A673 (cell line): ENCODE data around the gene CARTPT. TPM values are rescaled to one million over a fixed set of nuclear protein-coding genes. Genes with fewer than 3 reads are reported as not detected.

ENCODE experiments used
- BruUV-seq: library from RNA; stranded (reverse); fragments of 400-500 nt; replicated peaks from 2 replicates; lab custom pipeline; 2021; lab: Mats Ljungman, UMichigan
- CTCF ChIA-PET: fragments of 300-600 bp; sonication (Branson Sonifier 250); formaldehyde crosslinking; loops from one replicate; lab custom pipeline; 2022; ENCODE audit warnings: antibody characterized with exemption; lab: Charles Lee
- POLR2A ChIA-PET: fragments of 300-600 bp; sonication (Branson Sonifier 250); formaldehyde crosslinking; loops from one replicate; lab custom pipeline; 2022; ENCODE audit warnings: antibody characterized with exemption; ENCODE audit not compliant: low non-redundant PET; lab: Charles Lee
- DNase-seq: peaks from one replicate; pipeline ENCODE4 v3.0.0-alpha.2; 2015; ENCODE audit warnings: low spot score
- H3K27ac ChIP-seq: fragments of 200-600 bp; sonication (generic); 2 replicates; pipeline ENCODE4 v1.5.1; 2016; ENCODE audit warnings: mixed run types, low read depth, mild to moderate bottlenecking, mixed read lengths, antibody characterized with exemption, low read length; ENCODE audit not compliant: poor library complexity, severe bottlenecking
- H3K27me3 ChIP-seq: fragments of 200-600 bp; sonication (generic); replicated peaks from 2 replicates; pipeline ENCODE4 v1.6.1; 2017; ENCODE audit warnings: mixed run types, low read depth, mild to moderate bottlenecking, mixed read lengths, antibody characterized with exemption, low read length; ENCODE audit not compliant: insufficient read depth, poor library complexity
- H3K36me3 ChIP-seq: fragments of 200-600 bp; sonication (generic); 2 replicates; pipeline ENCODE4 v1.6.1; 2016; ENCODE audit warnings: mixed run types, mild to moderate bottlenecking, mixed read lengths, antibody characterized with exemption, low read length; ENCODE audit not compliant: insufficient read depth, poor library complexity, severe bottlenecking
- H3K4me1 ChIP-seq: fragments of 200-600 bp; sonication (generic); 2 replicates; pipeline ENCODE4 v1.6.1; 2017; ENCODE audit warnings: mixed run types, mild to moderate bottlenecking, mixed read lengths, antibody characterized with exemption, low read length; ENCODE audit not compliant: insufficient read depth, poor library complexity, severe bottlenecking
- H3K4me3 ChIP-seq: fragments of 200-600 bp; sonication (generic); 2 replicates; pipeline ENCODE4 v1.5.1; 2016; ENCODE audit warnings: low read depth, mixed run types, mild to moderate bottlenecking, mixed read lengths, low read length; ENCODE audit not compliant: poor library complexity, severe bottlenecking
- H3K9me3 ChIP-seq: fragments of 200-600 bp; sonication (generic); 2 replicates; pipeline ENCODE4 v1.6.1; 2016; ENCODE audit warnings: mixed run types, low read depth, mild to moderate bottlenecking, mixed read lengths, antibody characterized with exemption, low read length; ENCODE audit not compliant: poor library complexity, severe bottlenecking
- EZH2 ChIP-seq: fragments of 200-600 bp; sonication (generic); IDR thresholded peaks from 2 replicates; pipeline ENCODE4 v1.6.1; 2017; ENCODE audit warnings: borderline replicate concordance, low read depth, mild to moderate bottlenecking, mixed read lengths, antibody characterized with exemption, low read length; ENCODE audit not compliant: poor library complexity, severe bottlenecking
- intact Hi-C: fragments of 100-400 bp; cut with micrococcal nuclease; formaldehyde crosslinking; loops from one replicate; pipeline ENCODE4 v1.10.0; 2022; ENCODE audit not compliant: unreplicated experiment
- total RNA-seq: library from RNA; stranded (reverse); gene quantifications from 2 replicates; pipeline ENCODE4 v1.2.3, GENCODE V29; 2021
- TF ChIP-seq, protein P1 (sequence below): fragments of 300-800, 200-600 bp; sonication (generic); conservative IDR thresholded peaks from 2 replicates; pipeline ENCODE4 v1.5.1; 2017; ENCODE audit warnings: low read depth, mild to moderate bottlenecking, antibody characterized with exemption, low read length, moderate library complexity, mixed read lengths

Gene CARTPT
- total RNA-seq, 1 experiment from 2014 or later: not detected

DNA sequence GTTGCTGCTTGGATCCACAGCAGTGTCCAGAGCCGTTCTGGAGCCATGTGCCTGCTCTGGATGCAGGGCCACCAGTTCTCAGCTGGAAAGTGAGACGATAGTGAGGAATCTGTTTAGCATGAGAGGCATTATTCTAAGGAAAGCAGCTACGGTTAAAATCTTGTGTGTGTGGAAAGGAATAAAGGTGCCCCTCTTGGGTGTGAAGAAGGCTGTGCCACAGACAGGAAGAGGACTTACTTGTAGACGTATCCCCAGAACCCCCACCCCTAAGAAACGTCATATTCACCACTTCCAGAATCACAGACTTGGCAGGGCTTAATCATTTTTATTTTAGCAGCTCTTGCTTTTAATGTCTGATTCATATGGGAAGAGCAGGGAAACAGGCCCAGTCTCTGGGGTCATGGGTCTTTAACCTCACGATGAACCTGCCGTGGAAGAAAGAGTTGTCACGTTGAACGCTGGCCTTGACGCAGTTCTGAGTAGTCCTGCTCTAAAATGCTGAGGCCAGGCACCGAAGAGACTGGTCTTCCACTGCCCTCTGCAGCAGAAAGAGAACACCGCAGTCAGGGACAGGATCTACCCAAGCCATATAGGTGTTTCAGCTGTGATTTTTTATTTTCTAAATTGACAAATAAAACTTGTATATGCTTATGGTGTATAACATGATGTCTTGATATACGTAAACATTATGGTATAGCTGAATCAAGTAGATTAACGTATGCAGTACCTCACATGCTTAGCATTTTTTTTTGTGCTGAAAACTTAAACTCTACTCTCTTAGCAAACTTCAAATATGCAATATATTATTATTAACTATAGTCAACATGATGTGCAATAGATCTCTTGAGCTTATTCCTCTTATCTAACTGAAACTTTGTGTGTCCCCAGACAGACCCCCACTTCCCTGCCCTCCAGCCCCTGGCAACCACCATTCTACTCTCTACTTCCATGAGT, 38.8 kb downstream of the CARTPT start:
- Histone ChIP-seq H3K4me1 (no peaks in the 10 kb centered on the region), H3K27me3 (no peaks in the 10 kb centered on the region), H3K36me3 (no peaks in the 10 kb centered on the region), H3K27ac (no peak overlapping the region), H3K9me3 (no peaks in the 10 kb centered on the region), H3K4me3 (no peak overlapping the region)
- ChIA-PET POLR2A (no interaction called here), CTCF (no interaction called here)
- DNase-seq: peak; percentile 68
- intact Hi-C loops: loop anchor here (5.0 to 10.0 kb wide), 3 partner anchors 106 to 283 kb away; no protein-coding TSS in a partner anchor
- BruUV-seq: no TSS peak
- no peak for TF ChIP-seq EZH2
- TF ChIP-seq, protein P1, sequence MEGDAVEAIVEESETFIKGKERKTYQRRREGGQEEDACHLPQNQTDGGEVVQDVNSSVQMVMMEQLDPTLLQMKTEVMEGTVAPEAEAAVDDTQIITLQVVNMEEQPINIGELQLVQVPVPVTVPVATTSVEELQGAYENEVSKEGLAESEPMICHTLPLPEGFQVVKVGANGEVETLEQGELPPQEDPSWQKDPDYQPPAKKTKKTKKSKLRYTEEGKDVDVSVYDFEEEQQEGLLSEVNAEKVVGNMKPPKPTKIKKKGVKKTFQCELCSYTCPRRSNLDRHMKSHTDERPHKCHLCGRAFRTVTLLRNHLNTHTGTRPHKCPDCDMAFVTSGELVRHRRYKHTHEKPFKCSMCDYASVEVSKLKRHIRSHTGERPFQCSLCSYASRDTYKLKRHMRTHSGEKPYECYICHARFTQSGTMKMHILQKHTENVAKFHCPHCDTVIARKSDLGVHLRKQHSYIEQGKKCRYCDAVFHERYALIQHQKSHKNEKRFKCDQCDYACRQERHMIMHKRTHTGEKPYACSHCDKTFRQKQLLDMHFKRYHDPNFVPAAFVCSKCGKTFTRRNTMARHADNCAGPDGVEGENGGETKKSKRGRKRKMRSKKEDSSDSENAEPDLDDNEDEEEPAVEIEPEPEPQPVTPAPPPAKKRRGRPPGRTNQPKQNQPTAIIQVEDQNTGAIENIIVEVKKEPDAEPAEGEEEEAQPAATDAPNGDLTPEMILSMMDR: peak; percentile 84

DNA sequence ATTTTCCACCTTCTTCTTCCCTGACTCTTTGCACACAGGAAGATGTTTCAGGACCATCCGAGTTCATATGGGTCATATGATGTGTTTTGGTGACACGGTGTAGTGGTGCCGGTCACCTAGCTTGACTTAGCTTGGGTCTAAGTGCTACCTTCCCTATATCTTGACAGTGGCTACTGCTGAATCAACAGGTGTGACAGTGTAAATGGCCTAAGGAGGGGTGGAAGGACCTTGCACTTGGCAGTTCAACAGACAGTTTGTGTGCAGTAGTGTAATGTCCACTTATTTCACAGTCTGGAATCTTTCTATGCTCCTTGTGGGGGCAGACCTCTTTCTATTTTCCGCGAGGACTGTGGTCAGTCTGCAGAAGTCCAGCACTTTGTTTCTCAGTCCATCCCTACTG, 43.8 kb downstream of the CARTPT start:
- Histone ChIP-seq H3K27me3 (no peaks in the 10 kb centered on the region), H3K36me3 (no peaks in the 10 kb centered on the region), H3K4me1 (no peaks in the 10 kb centered on the region), H3K27ac (no peak overlapping the region), H3K4me3 (no peak overlapping the region), H3K9me3 (no peaks in the 10 kb centered on the region)
- DNase-seq: no peak
- CTCF ChIA-PET: no interaction called here
- BruUV-seq: no TSS peak
- TF ChIP-seq, protein P1: no peak
- no peak for TF ChIP-seq EZH2
- POLR2A ChIA-PET: no interaction called here
- intact Hi-C loops: no loop called here

DNA sequence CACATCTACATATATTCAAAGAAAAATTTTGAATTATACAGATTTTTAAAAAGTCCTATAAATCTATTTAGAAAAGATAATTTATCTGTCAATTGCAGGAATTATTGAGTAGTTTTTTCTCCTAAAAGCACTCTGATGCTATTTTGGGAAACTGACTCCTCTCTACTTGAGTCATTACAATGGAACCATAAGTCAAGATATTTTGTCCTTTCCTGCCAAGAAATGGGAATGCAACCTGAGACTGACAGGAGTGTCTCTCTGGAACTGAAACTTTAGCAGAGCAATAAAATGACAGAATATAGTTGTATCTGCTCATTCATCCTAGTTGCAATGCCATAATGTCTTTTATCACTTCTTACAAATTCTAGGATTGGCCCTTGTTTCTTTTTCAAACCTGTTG, 48.6 kb downstream of the CARTPT start:
- no peak overlapping the region for H3K4me3 ChIP-seq
- ChIA-PET CTCF (no interaction called here), POLR2A (no interaction called here)
- H3K27me3 ChIP-seq: no peaks in the 10 kb centered on the region
- H3K27ac ChIP-seq: no peak overlapping the region
- no peak for DNase-seq
- H3K9me3 ChIP-seq: no peaks in the 10 kb centered on the region
- intact Hi-C loops: no loop called here
- no TSS peak for BruUV-seq
- no peaks in the 10 kb centered on the region for H3K36me3 ChIP-seq
- no peak for TF ChIP-seq EZH2
- TF ChIP-seq, protein P1: no peak
- peaks cover 3% of the 10 kb centered on the region for H3K4me1 ChIP-seq
